ENCODE data around the gene LRRC57. TPM values are rescaled to one million over a fixed set of nuclear protein-coding genes. Genes with fewer than 3 reads are reported as not detected.

LRRC57 gene
- 21.9 and 25.8 TPM in 2 replicates for total RNA-seq

DNA sequence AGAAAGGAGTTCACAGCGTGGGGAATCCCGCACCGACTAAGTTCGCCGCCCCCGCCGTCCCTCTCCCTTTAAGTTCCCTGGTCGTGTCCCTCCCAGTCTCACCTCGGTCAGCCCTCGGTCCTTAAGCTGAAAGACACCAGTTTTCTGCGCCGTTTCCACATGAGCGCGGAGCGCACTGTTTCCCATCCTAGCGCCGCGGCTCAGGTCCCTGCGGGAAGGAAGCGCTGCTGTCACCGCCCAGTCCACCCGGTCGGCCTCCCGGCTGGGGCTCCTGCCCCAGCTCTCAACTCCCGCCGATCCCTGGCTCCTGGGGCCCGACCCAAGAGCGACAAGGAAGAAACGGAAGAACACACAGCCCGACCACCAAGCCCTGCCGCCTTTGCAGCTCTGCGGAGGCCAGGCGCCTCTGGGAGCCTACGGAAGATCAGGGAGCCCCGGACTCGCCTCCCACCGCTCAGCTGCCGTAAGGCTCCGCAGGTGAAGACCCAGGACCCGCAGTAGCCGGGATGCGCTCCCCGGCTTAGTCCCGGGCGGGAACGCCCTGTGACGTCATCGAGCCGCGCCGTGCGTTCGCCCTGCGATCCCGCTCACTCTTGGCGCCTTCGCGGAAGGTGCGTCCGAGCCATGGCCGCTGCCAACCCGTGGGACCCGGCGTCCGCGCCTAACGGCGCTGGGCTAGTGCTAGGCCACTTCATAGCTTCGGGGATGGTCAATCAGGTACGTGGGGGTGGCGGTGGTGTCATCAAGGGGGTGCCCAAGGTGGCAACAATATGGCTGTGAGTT lies at the start of gene LRRC57, which contains the start of gene HAUS2:
Gene LRRC57 (minus strand): TSS at position 545 of the 783 bp plus-strand sequence. CDS start 359 bp downstream, at position 186.
Gene HAUS2 (plus strand): TSS at position 590 of the 783 bp plus-strand sequence. CDS start 35 bp downstream, at position 625.

DNA sequence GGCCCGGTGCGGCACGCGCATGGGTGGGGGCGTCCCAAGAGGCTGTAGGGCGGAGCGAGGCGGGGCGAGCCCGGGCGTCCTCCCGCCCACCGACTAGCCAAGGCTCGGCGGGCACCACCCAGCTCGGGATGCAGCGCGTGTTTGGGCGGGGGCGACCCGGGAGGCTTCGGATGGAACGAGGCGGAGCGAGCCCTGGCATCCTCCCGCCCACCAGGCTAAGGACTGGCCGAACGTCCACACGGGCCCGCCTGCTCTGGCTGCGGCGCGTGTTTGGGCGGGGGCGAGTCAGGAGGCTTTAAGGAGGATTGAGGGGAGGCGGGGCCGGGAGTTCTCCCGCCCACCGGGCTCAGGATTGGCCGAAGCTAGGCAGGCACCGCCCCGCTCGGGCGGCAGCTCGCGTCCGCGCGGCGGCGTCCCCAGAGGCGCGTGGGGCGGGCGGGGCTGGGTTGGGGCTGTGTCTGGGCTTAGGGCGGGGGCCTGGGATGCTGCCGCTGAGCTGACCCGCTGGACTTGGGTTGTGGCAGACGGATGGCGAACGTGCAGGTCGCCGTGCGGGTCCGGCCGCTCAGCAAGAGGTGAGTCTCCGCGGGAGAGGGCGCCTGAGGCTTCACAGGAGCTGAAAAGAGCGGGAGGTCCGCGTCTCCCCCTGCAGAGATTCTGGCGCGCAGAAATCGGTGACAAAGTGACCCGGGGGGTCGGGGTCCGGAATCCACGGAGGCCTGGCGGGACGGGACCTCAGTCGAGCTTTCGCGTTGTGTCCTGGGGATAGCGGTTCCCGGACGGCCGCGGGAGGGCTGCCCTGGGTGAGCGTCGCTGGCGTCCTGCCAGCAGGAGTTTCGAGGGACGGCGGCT lies 26.8 kb upstream of the LRRC57 start, which contains the start of gene STARD9:
Gene STARD9 (plus strand): TSS at position 419 of the 852 bp plus-strand sequence. CDS start 110 bp downstream, at position 529.

DNA sequence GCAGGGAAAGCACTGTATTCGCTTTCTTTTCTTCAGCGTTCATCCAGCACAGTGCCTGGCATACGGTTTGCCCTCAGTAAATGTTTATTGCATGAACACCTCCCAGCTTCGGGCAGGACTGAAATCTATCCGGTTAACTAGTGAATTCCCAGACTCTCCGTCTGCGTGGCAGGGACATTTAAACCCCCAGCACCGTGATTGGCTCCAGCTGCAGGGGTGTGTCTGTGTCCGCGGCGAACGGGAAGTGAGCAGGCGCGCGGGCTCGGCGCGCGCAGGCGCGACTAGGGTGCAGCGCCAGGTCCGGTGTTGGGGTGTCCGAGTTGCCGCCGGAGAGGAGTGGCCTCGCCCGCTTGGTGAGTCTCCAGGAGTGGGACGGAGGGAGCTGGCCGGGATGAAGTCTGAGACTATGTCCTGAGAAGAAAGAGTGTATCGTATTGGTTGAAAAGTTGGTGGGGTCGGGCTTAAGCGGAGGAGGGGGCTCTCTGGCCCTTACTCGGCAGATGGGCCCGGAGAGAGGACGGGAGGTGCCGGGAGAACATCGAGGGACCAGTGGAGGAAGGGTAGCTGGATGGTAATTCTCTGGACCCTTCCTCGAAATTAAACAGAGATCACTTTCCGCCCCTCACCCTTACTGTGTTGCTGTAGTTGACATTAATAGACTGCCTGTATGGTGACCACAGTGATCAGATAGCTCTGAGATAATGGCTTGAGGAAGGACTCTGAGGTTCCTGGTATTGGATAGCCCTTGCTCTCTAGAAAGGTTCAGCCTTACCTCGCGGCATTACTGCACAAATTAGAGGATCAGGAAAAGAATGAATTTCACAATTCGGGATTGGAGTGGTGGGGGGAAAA lies 53.0 kb downstream of the LRRC57 start, which contains the start of gene SNAP23:
Gene SNAP23 (plus strand): TSS at position 274 of the 852 bp plus-strand sequence. CDS start 16,213 bp downstream, outside the sequence.

DNA sequence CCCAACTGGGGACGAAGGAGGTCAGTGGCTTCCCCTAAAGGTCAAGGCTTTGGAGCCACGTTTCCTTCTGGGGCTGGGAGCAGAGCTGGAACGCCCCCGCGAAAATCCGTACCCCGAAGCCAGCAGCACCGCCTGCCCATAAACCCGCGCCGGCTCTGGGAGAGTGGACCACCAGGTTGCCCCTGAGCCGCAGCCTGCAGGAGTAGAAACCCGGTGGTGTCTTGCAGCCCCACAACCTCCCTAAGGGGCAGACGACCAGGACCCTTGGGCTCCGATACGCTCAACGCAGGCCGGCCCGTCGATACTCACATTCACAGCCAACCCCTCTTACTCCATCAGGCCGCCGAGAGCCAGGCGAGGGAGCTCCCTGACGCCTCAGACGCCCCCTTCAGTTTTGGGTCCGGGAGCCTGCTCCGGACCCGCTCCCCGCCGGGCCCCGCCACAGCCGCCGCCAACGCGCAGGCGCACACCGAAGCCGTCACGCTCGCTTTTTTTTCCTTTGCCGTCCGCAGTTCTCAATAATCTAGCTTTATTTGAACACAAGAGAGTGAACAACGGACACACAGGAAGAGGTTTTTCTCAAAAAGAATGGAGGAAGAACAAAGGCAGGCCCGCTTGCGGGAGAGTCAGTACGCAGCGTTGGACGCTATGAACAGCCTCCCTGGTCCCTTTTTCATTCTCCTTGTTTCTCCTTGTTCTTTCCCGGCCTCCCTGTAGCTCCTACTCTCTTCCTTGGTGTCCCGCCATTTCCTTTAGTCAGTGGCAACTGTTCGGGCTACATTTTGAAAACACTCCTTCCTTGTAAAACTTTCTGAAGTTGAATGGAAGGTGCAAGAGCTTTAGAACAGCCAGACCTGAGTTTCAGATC lies 57.7 kb downstream of the LRRC57 start, which contains the start of gene ZNF106:
Gene ZNF106 (minus strand): TSS at position 471 of the 868 bp plus-strand sequence. CDS start 18,852 bp downstream, outside the sequence.

Other genes with a start within 250 kb of the LRRC57 start
- 0.33 and 0.96 TPM in 2 replicates for gene CAPN3, start 189.3 kb downstream of the LRRC57 start, total RNA-seq
- gene ZNF106, start 57.7 kb downstream of the LRRC57 start, total RNA-seq: 58.6 and 65.7 TPM in 2 replicates
- 170 and 193 TPM in 2 replicates for gene SNAP23, start 53.2 kb downstream of the LRRC57 start, total RNA-seq
- gene HAUS2, start within 50 bp of the LRRC57 start, total RNA-seq: 27.8 and 42.8 TPM in 2 replicates
- 20.3 and 27.1 TPM in 2 replicates for gene STARD9, start 26.8 kb upstream of the LRRC57 start, total RNA-seq
- 8.5 and 8.7 TPM in 2 replicates for gene CDAN1, start 188.3 kb upstream of the LRRC57 start, total RNA-seq

Measured in vein endothelial cell (primary cell).